ENCODE measurements around the gene CYP39A1.

GRCh38 chr6:46684771-46685170 lies 32.2 kb upstream of the CYP39A1 start:
- TF ChIP-seq CTCF (IDR thresholded peaks at IDR 0.05 in 2 of 3, conservative IDR thresholded peaks at IDR 0.05 in 1 of 3; ENCODE audit: insufficient read depth in 2 of 3, low read depth in 1 of 3, low read length in 3 of 3) (no peak), HMG20B (CRISPR knock-in tag; IDR thresholded peaks at IDR 0.05) (no peak), FUS (optimal IDR thresholded peaks at IDR 0.05; ENCODE audit: low read depth, low read length) (no peak), GABPA (tag; conservative IDR thresholded peaks at IDR 0.05; ENCODE audit: low read depth) (no peak), HDGF (IDR thresholded peaks at IDR 0.05) (no peak), HMGXB4 (CRISPR knock-in tag; IDR thresholded peaks at IDR 0.05) (no peak), ZNF324 (CRISPR knock-in tag; IDR thresholded peaks at IDR 0.05) (no peak), ZBTB40 (IDR thresholded peaks at IDR 0.05) (no peak), ZBTB40 (CRISPR knock-in tag; IDR thresholded peaks at IDR 0.05) (no peak), EZH2 (IDR thresholded peaks at IDR 0.05; ENCODE audit: borderline replicate concordance, low read depth, low read length) (no peak), ZBED1 (IDR thresholded peaks at IDR 0.05) (no peak), MAFG (tag; conservative IDR thresholded peaks at IDR 0.05) (no peak)
- TF ChIP-seq, protein P1, sequence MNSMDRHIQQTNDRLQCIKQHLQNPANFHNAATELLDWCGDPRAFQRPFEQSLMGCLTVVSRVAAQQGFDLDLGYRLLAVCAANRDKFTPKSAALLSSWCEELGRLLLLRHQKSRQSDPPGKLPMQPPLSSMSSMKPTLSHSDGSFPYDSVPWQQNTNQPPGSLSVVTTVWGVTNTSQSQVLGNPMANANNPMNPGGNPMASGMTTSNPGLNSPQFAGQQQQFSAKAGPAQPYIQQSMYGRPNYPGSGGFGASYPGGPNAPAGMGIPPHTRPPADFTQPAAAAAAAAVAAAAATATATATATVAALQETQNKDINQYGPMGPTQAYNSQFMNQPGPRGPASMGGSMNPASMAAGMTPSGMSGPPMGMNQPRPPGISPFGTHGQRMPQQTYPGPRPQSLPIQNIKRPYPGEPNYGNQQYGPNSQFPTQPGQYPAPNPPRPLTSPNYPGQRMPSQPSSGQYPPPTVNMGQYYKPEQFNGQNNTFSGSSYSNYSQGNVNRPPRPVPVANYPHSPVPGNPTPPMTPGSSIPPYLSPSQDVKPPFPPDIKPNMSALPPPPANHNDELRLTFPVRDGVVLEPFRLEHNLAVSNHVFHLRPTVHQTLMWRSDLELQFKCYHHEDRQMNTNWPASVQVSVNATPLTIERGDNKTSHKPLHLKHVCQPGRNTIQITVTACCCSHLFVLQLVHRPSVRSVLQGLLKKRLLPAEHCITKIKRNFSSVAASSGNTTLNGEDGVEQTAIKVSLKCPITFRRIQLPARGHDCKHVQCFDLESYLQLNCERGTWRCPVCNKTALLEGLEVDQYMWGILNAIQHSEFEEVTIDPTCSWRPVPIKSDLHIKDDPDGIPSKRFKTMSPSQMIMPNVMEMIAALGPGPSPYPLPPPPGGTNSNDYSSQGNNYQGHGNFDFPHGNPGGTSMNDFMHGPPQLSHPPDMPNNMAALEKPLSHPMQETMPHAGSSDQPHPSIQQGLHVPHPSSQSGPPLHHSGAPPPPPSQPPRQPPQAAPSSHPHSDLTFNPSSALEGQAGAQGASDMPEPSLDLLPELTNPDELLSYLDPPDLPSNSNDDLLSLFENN (IDR thresholded peaks at IDR 0.05; ENCODE audit: low read depth in 2 of 2, low read length in 2 of 2), result no peak
- TF ChIP-seq, protein P2, sequence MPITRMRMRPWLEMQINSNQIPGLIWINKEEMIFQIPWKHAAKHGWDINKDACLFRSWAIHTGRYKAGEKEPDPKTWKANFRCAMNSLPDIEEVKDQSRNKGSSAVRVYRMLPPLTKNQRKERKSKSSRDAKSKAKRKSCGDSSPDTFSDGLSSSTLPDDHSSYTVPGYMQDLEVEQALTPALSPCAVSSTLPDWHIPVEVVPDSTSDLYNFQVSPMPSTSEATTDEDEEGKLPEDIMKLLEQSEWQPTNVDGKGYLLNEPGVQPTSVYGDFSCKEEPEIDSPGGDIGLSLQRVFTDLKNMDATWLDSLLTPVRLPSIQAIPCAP (CRISPR knock-in tag; IDR thresholded peaks at IDR 0.05; ENCODE audit: borderline replicate concordance), result no peak
- TF ChIP-seq, protein P3, sequence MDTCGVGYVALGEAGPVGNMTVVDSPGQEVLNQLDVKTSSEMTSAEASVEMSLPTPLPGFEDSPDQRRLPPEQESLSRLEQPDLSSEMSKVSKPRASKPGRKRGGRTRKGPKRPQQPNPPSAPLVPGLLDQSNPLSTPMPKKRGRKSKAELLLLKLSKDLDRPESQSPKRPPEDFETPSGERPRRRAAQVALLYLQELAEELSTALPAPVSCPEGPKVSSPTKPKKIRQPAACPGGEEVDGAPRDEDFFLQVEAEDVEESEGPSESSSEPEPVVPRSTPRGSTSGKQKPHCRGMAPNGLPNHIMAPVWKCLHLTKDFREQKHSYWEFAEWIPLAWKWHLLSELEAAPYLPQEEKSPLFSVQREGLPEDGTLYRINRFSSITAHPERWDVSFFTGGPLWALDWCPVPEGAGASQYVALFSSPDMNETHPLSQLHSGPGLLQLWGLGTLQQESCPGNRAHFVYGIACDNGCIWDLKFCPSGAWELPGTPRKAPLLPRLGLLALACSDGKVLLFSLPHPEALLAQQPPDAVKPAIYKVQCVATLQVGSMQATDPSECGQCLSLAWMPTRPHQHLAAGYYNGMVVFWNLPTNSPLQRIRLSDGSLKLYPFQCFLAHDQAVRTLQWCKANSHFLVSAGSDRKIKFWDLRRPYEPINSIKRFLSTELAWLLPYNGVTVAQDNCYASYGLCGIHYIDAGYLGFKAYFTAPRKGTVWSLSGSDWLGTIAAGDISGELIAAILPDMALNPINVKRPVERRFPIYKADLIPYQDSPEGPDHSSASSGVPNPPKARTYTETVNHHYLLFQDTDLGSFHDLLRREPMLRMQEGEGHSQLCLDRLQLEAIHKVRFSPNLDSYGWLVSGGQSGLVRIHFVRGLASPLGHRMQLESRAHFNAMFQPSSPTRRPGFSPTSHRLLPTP (IDR thresholded peaks at IDR 0.05; ENCODE audit: borderline replicate concordance, extremely low read depth, insufficient read length), result no peak

All from K562 (cell line).